Activated naive CD4-positive, alpha-beta T cell treated with anti-CD3 and anti-CD28 coated beads, Interleukin-2, amount 10 ng/mL, durations not matched to agents 5 hours and 36 hours (primary cell): ENCODE data around the gene CHTF8. TPM values are rescaled to one million over a fixed set of nuclear protein-coding genes. Genes with fewer than 3 reads are reported as not detected.

Experiments
- total RNA-seq, 2 experiments: library from RNA; stranded (reverse); gene quantifications; one replicate each; pipeline ENCODE4 v1.2.3, GENCODE V29; 2021

The CHTF8 gene
- 100 to 1,000 TPM; 117 to 123 TPM for total RNA-seq

GRCh38 chr16:69132424-69133252 lies at the start of gene CHTF8, which contains the start of gene UTP4:
Gene CHTF8, minus strand, starts transcription at chr16:69132588. Its CDS starts 11,130 bp downstream, at chr16:69121458.
Gene UTP4, plus strand, starts transcription at chr16:69132649. Its CDS starts 811 bp downstream, at chr16:69133460.

DNA sequence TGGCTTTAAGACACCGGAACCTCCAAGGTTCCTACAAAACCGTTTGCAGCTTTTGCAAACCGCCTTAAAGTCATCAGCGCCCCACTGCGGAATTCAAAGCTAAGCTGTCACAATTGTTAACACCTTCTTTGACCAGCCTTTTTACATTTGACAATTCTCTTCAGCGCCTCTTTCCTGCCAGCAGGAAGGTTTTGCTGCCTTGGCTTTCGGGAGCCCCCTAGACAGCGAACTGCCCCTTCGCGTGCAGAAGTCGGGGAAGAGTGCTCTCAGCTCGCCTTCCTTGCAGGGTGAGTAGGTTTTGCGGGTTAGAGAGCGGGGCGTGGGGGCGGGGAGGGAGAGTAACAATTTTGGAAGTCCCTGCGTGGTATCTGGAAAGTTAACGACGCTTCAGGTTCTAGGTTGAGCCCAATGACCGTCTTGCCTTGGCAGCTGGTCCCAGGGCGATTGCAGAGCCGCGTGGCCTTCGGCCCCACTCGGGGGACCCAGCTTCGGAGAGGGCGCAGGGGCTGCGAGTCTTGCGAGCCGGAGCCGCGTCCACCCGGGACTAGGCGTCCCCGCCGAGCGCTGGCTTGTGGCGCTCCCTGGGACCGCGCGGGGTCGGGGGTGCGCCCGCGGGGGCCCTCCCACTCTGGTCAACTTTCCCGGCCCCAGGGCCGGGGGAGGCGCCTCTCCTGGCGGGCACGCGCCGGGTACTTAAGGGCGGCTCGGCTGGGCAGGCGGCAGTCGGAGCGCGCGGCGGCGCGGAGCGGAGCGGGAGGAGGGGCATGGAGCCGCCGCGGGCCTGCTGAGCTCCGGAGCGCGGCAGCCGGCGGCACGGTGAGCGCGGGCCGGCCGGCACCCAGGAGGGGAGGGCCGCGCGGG lies 26.7 kb downstream of the CHTF8 start, which contains the start of gene HAS3:
TSS of gene HAS3 (plus strand) at position 153 of the 861 bp plus-strand sequence. CDS start 3,743 bp downstream, outside the sequence.

Other genes with a start within 250 kb of the CHTF8 start
- gene HAS3, start 26.9 kb downstream of the CHTF8 start, total RNA-seq: under 1 TPM; 0.43 to 0.48 TPM
- gene UTP4, start 61 bp upstream of the CHTF8 start, total RNA-seq: 10 to 100 TPM; 44.3 to 45.1 TPM
- gene SNTB2, start 54.6 kb upstream of the CHTF8 start, total RNA-seq: 10 to 100 TPM; 17.4 to 18.2 TPM
- gene VPS4A, start 178.8 kb upstream of the CHTF8 start, total RNA-seq: 10 to 100 TPM; 31.8 to 33.2 TPM
- 10 to 100 TPM; 10.6 to 11.6 TPM for gene PDF, start 198.0 kb upstream of the CHTF8 start, total RNA-seq
- gene COG8, start 207.0 kb upstream of the CHTF8 start, total RNA-seq: 10 to 100 TPM; 34.8 to 35.1 TPM
- gene NIP7, start 207.2 kb upstream of the CHTF8 start, total RNA-seq: 10 to 100 TPM; 33.9 to 35.4 TPM
- 1 to 10 TPM; 2.3 to 2.9 TPM for gene TMED6, start 219.2 kb upstream of the CHTF8 start, total RNA-seq